ENCODE results near the gene OGT. TPM values are rescaled to one million over a fixed set of nuclear protein-coding genes. Genes with fewer than 3 reads are reported as not detected.

OGT gene
- total RNA-seq, 1 donor from 2014 or later, result 287 TPM

- Histone ChIP-seq H2AFZ (replicated peaks) (no peak overlapping the region), H3K4me3 (no peak overlapping the region), H3K4me2 (no peak overlapping the region), H4K20me1 (ENCODE audit: low read depth) (no peaks in the 10 kb centered on the region), H3K9me3 (ENCODE audit: low read depth) (peaks cover 4% of the 10 kb centered on the region), H3K9ac (no peak overlapping the region), H3K79me2 (ENCODE audit: low read depth) (no peaks in the 10 kb centered on the region), H3K27me3 (no peaks in the 10 kb centered on the region), H3K27ac (no peak overlapping the region), H3K36me3 (no peaks in the 10 kb centered on the region), H3K4me1 (no peaks in the 10 kb centered on the region), H3F3A (ENCODE audit: low read depth) (no peaks in the 10 kb centered on the region)
- peaks cover 32% of the 10 kb centered on the region for H3K36me3 Mint-ChIP-seq
- no peaks in the 10 kb centered on the region for H3K4me1 Mint-ChIP-seq
- TF ChIP-seq EZH2 (IDR thresholded peaks at IDR 0.05) (no peak), EZH2phosphoT487 (IDR thresholded peaks at IDR 0.05) (no peak)
- TF ChIP-seq, protein P1, sequence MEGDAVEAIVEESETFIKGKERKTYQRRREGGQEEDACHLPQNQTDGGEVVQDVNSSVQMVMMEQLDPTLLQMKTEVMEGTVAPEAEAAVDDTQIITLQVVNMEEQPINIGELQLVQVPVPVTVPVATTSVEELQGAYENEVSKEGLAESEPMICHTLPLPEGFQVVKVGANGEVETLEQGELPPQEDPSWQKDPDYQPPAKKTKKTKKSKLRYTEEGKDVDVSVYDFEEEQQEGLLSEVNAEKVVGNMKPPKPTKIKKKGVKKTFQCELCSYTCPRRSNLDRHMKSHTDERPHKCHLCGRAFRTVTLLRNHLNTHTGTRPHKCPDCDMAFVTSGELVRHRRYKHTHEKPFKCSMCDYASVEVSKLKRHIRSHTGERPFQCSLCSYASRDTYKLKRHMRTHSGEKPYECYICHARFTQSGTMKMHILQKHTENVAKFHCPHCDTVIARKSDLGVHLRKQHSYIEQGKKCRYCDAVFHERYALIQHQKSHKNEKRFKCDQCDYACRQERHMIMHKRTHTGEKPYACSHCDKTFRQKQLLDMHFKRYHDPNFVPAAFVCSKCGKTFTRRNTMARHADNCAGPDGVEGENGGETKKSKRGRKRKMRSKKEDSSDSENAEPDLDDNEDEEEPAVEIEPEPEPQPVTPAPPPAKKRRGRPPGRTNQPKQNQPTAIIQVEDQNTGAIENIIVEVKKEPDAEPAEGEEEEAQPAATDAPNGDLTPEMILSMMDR (IDR thresholded peaks at IDR 0.05), result no peak
- H3K4me3 Mint-ChIP-seq, result no peak overlapping the region
- H3K9me3 Mint-ChIP-seq, result peaks cover 14% of the 10 kb centered on the region
- H3K27ac Mint-ChIP-seq, result no peak overlapping the region
- no peaks in the 10 kb centered on the region for H3K27me3 Mint-ChIP-seq (ENCODE audit: insufficient read depth, low read depth)
- no peak for DNase-seq (ENCODE audit: low spot score)
These were observed 72.1 kb downstream of the OGT start for GRCh38 chrX:71604796-71605568.

DNA sequence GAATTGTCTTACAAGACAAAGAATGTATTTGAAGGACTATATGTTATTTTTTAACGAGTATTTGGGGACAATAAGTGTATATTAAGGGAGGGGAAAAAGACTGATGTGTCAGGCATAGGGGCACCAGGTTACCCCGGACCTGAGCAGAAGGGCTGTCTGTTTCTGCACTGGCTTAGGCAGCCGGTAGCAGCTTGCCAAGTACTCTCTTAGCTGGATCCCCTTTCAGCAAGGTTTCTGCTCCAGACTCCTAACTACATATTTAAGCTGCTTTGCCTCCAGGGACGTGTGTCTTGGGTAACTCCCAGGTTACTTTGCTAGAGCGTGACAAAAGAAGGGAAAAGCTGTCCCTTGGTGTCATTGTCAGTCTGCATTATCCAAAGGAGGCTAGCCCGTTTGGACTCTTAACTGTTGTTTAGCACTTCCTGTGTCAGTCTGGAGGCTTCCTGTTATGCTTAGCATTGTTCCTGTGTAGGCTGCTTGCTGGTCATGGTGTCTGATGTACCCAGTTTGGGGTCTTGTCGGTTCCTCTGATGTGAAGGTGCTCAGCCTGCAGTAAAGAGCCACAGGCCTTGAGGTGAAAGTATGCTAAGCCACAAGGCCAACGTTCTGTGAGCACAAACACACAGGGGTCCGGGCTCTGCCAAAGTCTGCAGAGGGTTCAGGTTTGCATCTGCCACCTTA is 73.8 kb downstream of the OGT start:
- Histone ChIP-seq H3K27ac (no peak overlapping the region), H3K36me3 (no peaks in the 10 kb centered on the region), H3K9ac (no peak overlapping the region), H3K79me2 (ENCODE audit: low read depth) (no peaks in the 10 kb centered on the region), H3K4me3 (no peak overlapping the region), H3F3A (ENCODE audit: low read depth) (no peaks in the 10 kb centered on the region), H3K9me3 (ENCODE audit: low read depth) (peaks cover 4% of the 10 kb centered on the region), H2AFZ (replicated peaks) (no peak overlapping the region), H3K27me3 (no peaks in the 10 kb centered on the region), H4K20me1 (ENCODE audit: low read depth) (no peaks in the 10 kb centered on the region), H3K4me1 (no peaks in the 10 kb centered on the region), H3K4me2 (no peak overlapping the region)
- no peaks in the 10 kb centered on the region for H3K27me3 Mint-ChIP-seq (ENCODE audit: insufficient read depth, low read depth)
- H3K4me3 Mint-ChIP-seq, result no peak overlapping the region
- TF ChIP-seq, protein P1 (IDR thresholded peaks at IDR 0.05), result no peak
- TF ChIP-seq EZH2 (IDR thresholded peaks at IDR 0.05) (no peak), EZH2phosphoT487 (IDR thresholded peaks at IDR 0.05) (no peak)
- H3K36me3 Mint-ChIP-seq, result peaks cover 29% of the 10 kb centered on the region
- H3K27ac Mint-ChIP-seq, result no peak overlapping the region
- no peaks in the 10 kb centered on the region for H3K4me1 Mint-ChIP-seq
- peaks cover 12% of the 10 kb centered on the region for H3K9me3 Mint-ChIP-seq
- DNase-seq (ENCODE audit: low spot score), result no peak

GRCh38 chrX:71607488-71607887 is 74.6 kb downstream of the OGT start:
- no peaks in the 10 kb centered on the region for H3K4me1 Mint-ChIP-seq
- H3K9me3 Mint-ChIP-seq, result peaks cover 9% of the 10 kb centered on the region
- H3K4me2 ChIP-seq, result no peak overlapping the region
- no peak overlapping the region for H3K27ac Mint-ChIP-seq
- no peaks in the 10 kb centered on the region for H3K4me1 ChIP-seq
- H2AFZ ChIP-seq (replicated peaks), result no peak overlapping the region
- H3K4me3 Mint-ChIP-seq, result no peak overlapping the region
- H3K9me3 ChIP-seq (ENCODE audit: low read depth), result peaks cover 4% of the 10 kb centered on the region
- no peaks in the 10 kb centered on the region for H3K27me3 Mint-ChIP-seq (ENCODE audit: insufficient read depth, low read depth)
- H3K27ac ChIP-seq, result no peak overlapping the region
- DNase-seq (ENCODE audit: low spot score), result no peak
- no peaks in the 10 kb centered on the region for H3F3A ChIP-seq (ENCODE audit: low read depth)
- H3K27me3 ChIP-seq, result no peaks in the 10 kb centered on the region
- no peak overlapping the region for H3K4me3 ChIP-seq
- no peaks in the 10 kb centered on the region for H3K36me3 ChIP-seq
- H3K9ac ChIP-seq, result no peak overlapping the region
- no peaks in the 10 kb centered on the region for H3K79me2 ChIP-seq (ENCODE audit: low read depth)
- H4K20me1 ChIP-seq (ENCODE audit: low read depth), result no peaks in the 10 kb centered on the region
- H3K36me3 Mint-ChIP-seq, result peaks cover 23% of the 10 kb centered on the region
- TF ChIP-seq, protein P1 (IDR thresholded peaks at IDR 0.05), result no peak
- TF ChIP-seq EZH2 (IDR thresholded peaks at IDR 0.05) (no peak), EZH2phosphoT487 (IDR thresholded peaks at IDR 0.05) (no peak)
